ENCODE measurements around the gene CAMKK1. TPM values are rescaled to one million over a fixed set of nuclear protein-coding genes. Genes with fewer than 3 reads are reported as not detected.

CAMKK1 gene
- total and polyA plus RNA-seq, 2 donors (not counting 3 experiments of a cell fraction or from before 2014, with no cell fraction given): 4.5 to 6.1 TPM

- POLR2A ChIA-PET: no interaction called here
- dilution Hi-C loops (cut with MboI; ENCODE audit: extremely low pct_ligation_motif_present, low sequenced_read_pairs): no loop called here
- CTCF ChIA-PET: interaction anchor here (1.1 to 1.2 kb wide), 2 partner anchors 35 kb away, joined by 5 to 6 read pairs; no protein-coding TSS in a partner anchor
- Histone ChIP-seq H3K4me2 (ENCODE audit: insufficient read depth, low read length) (no peak overlapping the region), H3K9ac (replicated peaks; ENCODE audit: extremely low read depth, insufficient read depth, low read length) (no peak overlapping the region), H4K20me1 (replicated peaks; ENCODE audit: control insufficient read depth, extremely low read depth, insufficient read depth, low read length) (no peaks in the 10 kb centered on the region), H3K36me3 (ENCODE audit: control insufficient read depth in 2 of 2, extremely low read depth in 1 of 2, insufficient read depth in 2 of 2, low read length in 2 of 2) (peaks cover 0 to 5% of the 10 kb centered on the region in 2 experiments), H3K79me2 (ENCODE audit: control insufficient read depth, insufficient read depth, low read length) (no peaks in the 10 kb centered on the region), H3K27ac (ENCODE audit: insufficient read depth, low read depth, low read length) (no peak overlapping the region), H3K9me3 (replicated peaks; ENCODE audit: control insufficient read depth, insufficient read depth, low read length) (no peaks in the 10 kb centered on the region), H3K4me3 (replicated peaks in 1 of 3; ENCODE audit: insufficient read depth in 1 of 3, low read depth in 1 of 3, low read length in 3 of 3) (no peak overlapping the region), H3K9me1 (replicated peaks; ENCODE audit: control insufficient read depth, extremely low read depth, insufficient read depth, low read length) (no peaks in the 10 kb centered on the region), H3K27me3 (ENCODE audit: control insufficient read depth in 2 of 2, insufficient read depth in 2 of 2, low read length in 2 of 2) (no peaks in the 10 kb centered on the region), H3K4me1 (ENCODE audit: control insufficient read depth, extremely low read depth, insufficient read depth, low read length) (no peaks in the 10 kb centered on the region), H2AFZ (ENCODE audit: low read depth, low read length) (no peak overlapping the region)
- intact Hi-C loops (cut with micrococcal nuclease): no loop called here
- FAIRE-seq (no peak), DNase-seq (ENCODE audit: low read depth, low spot score) (no peak)
- BruUV-seq (replicated peaks): no TSS peak
- TF ChIP-seq JUN (IDR thresholded peaks at IDR 0.05; ENCODE audit: borderline replicate concordance, insufficient read depth, insufficient read length, low read depth): no peak
- no peak for TF ChIP-seq MYC (IDR thresholded peaks at IDR 0.05; ENCODE audit: low read depth, low read length)
These were observed 13.7 kb downstream of the CAMKK1 start for GRCh38 chr17:3879186-3879585.

GRCh38 chr17:3877220-3877619 is 15.6 kb downstream of the CAMKK1 start:
- intact Hi-C loops (cut with micrococcal nuclease): no loop called here
- no peak overlapping the region for H3K9ac ChIP-seq (replicated peaks; ENCODE audit: extremely low read depth, insufficient read depth, low read length)
- no peaks in the 10 kb centered on the region for H3K9me3 ChIP-seq (replicated peaks; ENCODE audit: control insufficient read depth, insufficient read depth, low read length)
- TF ChIP-seq EZH2 (IDR thresholded peaks at IDR 0.05; ENCODE audit: borderline replicate concordance, low read depth, low read length, severe bottlenecking) (no peak), FOS (IDR thresholded peaks at IDR 0.05; ENCODE audit: borderline replicate concordance, insufficient read depth, low read length) (no peak), POLR2A (IDR thresholded peaks at IDR 0.05; ENCODE audit: low read depth, low read length) (no peak), JUN (IDR thresholded peaks at IDR 0.05; ENCODE audit: borderline replicate concordance, insufficient read depth, insufficient read length, low read depth) (no peak), CTCF (IDR thresholded peaks at IDR 0.05; ENCODE audit: extremely low read depth in 1 of 2, insufficient read depth in 1 of 2, low read depth in 1 of 2, low read length in 2 of 2) (no peak), POLR2AphosphoS5 (IDR thresholded peaks at IDR 0.05; ENCODE audit: insufficient read depth, low read depth, low read length) (no peak), MYC (IDR thresholded peaks at IDR 0.05; ENCODE audit: low read depth, low read length) (no peak), MAX (IDR thresholded peaks at IDR 0.05; ENCODE audit: insufficient read depth, insufficient read length) (no peak), GATA2 (IDR thresholded peaks at IDR 0.05; ENCODE audit: insufficient read depth, insufficient read length, low read depth, low read length) (no peak)
- H3K4me3 ChIP-seq (replicated peaks in 1 of 3; ENCODE audit: insufficient read depth in 1 of 3, low read depth in 1 of 3, low read length in 3 of 3): no peak overlapping the region
- CTCF ChIA-PET: interaction anchor here (0.6 kb wide), 1 partner anchor 139 kb away, joined by 3 read pairs; no protein-coding TSS in a partner anchor
- H3K9me1 ChIP-seq (replicated peaks; ENCODE audit: control insufficient read depth, extremely low read depth, insufficient read depth, low read length): no peaks in the 10 kb centered on the region
- no peaks in the 10 kb centered on the region for H3K27me3 ChIP-seq (ENCODE audit: control insufficient read depth in 2 of 2, insufficient read depth in 2 of 2, low read length in 2 of 2)
- no TSS peak for BruUV-seq (replicated peaks)
- no peak overlapping the region for H3K27ac ChIP-seq (ENCODE audit: insufficient read depth, low read depth, low read length)
- DNase-seq (ENCODE audit: low read depth, low spot score) (no peak), FAIRE-seq (no peak)
- dilution Hi-C loops (cut with MboI; ENCODE audit: extremely low pct_ligation_motif_present, low sequenced_read_pairs): no loop called here
- H3K4me2 ChIP-seq (ENCODE audit: insufficient read depth, low read length): no peak overlapping the region
- H2AFZ ChIP-seq (ENCODE audit: low read depth, low read length): no peak overlapping the region
- H3K36me3 ChIP-seq (ENCODE audit: control insufficient read depth in 2 of 2, extremely low read depth in 1 of 2, insufficient read depth in 2 of 2, low read length in 2 of 2): peaks cover 0 to 8% of the 10 kb centered on the region in 2 experiments
- no peaks in the 10 kb centered on the region for H3K79me2 ChIP-seq (ENCODE audit: control insufficient read depth, insufficient read depth, low read length)
- POLR2A ChIA-PET: no interaction called here
- no peaks in the 10 kb centered on the region for H3K4me1 ChIP-seq (ENCODE audit: control insufficient read depth, extremely low read depth, insufficient read depth, low read length)
- H4K20me1 ChIP-seq (replicated peaks; ENCODE audit: control insufficient read depth, extremely low read depth, insufficient read depth, low read length): no peaks in the 10 kb centered on the region

Data from endothelial cell of umbilical vein (primary cell).